A172 (cell line): ENCODE results near the gene MED19. TPM values are rescaled to one million over a fixed set of nuclear protein-coding genes. Genes with fewer than 3 reads are reported as not detected.

Source experiments
- total RNA-seq: library from RNA; depleted of rRNA; stranded (reverse); fragments of >200 nt; shearing (Covaris generic); gene quantifications from 2 replicates; pipeline ENCODE4 v1.2.3, GENCODE V29; 2014; rRNA removed

The MED19 gene
- total RNA-seq, 1 experiment from 2014 or later, result 30.4 TPM

Other genes starting within 250 kb of the MED19 start
- gene SLC43A1, start 196.5 kb downstream of the MED19 start, total RNA-seq, result 3.4 and 5.2 TPM in 2 replicates
- gene TIMM10, start 181.5 kb downstream of the MED19 start, total RNA-seq, result 59.7 and 95.9 TPM in 2 replicates
- gene SMTNL1, start 174.6 kb downstream of the MED19 start, total RNA-seq, result not detected in 2 replicates
- gene UBE2L6, start 144.5 kb downstream of the MED19 start, total RNA-seq, result 52.5 and 69.6 TPM in 2 replicates
- 0.74 and 4.8 TPM in 2 replicates for gene SERPING1, start 114.5 kb downstream of the MED19 start, total RNA-seq
- 0.60 and 1.4 TPM in 2 replicates for gene YPEL4, start 62.3 kb downstream of the MED19 start, total RNA-seq
- 20.5 and 22.9 TPM in 2 replicates for gene CLP1, start 54.5 kb downstream of the MED19 start, total RNA-seq
- 20.7 and 21.4 TPM in 2 replicates for gene ZDHHC5, start 44.1 kb downstream of the MED19 start, total RNA-seq
- gene TMX2, start 378 bp upstream of the MED19 start, total RNA-seq, result 102 and 119 TPM in 2 replicates
- 235 and 274 TPM in 2 replicates for gene SELENOH, start 29.3 kb upstream of the MED19 start, total RNA-seq
- gene BTBD18, start 39.6 kb upstream of the MED19 start, total RNA-seq, result not detected in 2 replicates
- 66.9 and 70.8 TPM in 2 replicates for gene CTNND1, start 49.6 kb upstream of the MED19 start, total RNA-seq